GM12872 (cell line): ENCODE results near the gene PARP16.

Experiments used
- CTCF ChIP-seq: IDR thresholded peaks from 3 replicates; pipeline ENCODE4 v1.5.1; 2011; ENCODE audit warnings: low read depth, mild to moderate bottlenecking, low read length, moderate library complexity; ENCODE audit not compliant: insufficient read depth

Gene PARP16

GRCh38 chr15:65331811-65332210, 45.1 kb upstream of the PARP16 start:
- TF ChIP-seq CTCF, result no peak

- no peak for TF ChIP-seq CTCF
Measured at GRCh38 chr15:65330934-65331645, 44.4 kb upstream of the PARP16 start.

GRCh38 chr15:65329984-65330735, 43.5 kb upstream of the PARP16 start:
- no peak for TF ChIP-seq CTCF

- TF ChIP-seq CTCF, result no peak
Measured at GRCh38 chr15:65329288-65329983, 42.8 kb upstream of the PARP16 start.

- TF ChIP-seq CTCF, result no peak
Measured at GRCh38 chr15:65328506-65329287, 42.0 kb upstream of the PARP16 start.

- no peak for TF ChIP-seq CTCF
Measured at GRCh38 chr15:65327651-65328393, 41.1 kb upstream of the PARP16 start.
